HG03460 (cell line): ENCODE data around the gene NR1I2.

Experiments used
- ATAC-seq: cut with Tn5 transposase; IDR thresholded peaks from one replicate; pipeline ENCODE4 v1.9.1; 2021; ENCODE audit not compliant: unreplicated experiment

Gene NR1I2

GRCh38 chr3:119778811-119779210 lies 3.1 kb upstream of the NR1I2 start:
- ATAC-seq: no peak

- ATAC-seq: peak; percentile 84
These were observed 2.0 kb upstream of the NR1I2 start for GRCh38 chr3:119779731-119780383.

- no peak for ATAC-seq
These were observed 559 bp downstream of the NR1I2 start for GRCh38 chr3:119782460-119782859.

GRCh38 chr3:119783255-119783654 lies 1.4 kb downstream of the NR1I2 start:
- no peak for ATAC-seq

- no peak for ATAC-seq
These were observed 2.0 kb downstream of the NR1I2 start for GRCh38 chr3:119783883-119784282.

GRCh38 chr3:119786409-119786808 lies 4.5 kb downstream of the NR1I2 start:
- ATAC-seq: no peak

- ATAC-seq: no peak
These were observed 8.5 kb downstream of the NR1I2 start for GRCh38 chr3:119790369-119790768.

- no peak for ATAC-seq
These were observed 10.4 kb downstream of the NR1I2 start for GRCh38 chr3:119792270-119792669.

GRCh38 chr3:119794401-119794800 lies 12.5 kb downstream of the NR1I2 start:
- no peak for ATAC-seq

GRCh38 chr3:119794971-119795612 lies 13.2 kb downstream of the NR1I2 start:
- ATAC-seq: no peak

GRCh38 chr3:119795849-119796248 lies 13.9 kb downstream of the NR1I2 start:
- ATAC-seq: no peak

- ATAC-seq: no peak
These were observed 14.5 kb downstream of the NR1I2 start for GRCh38 chr3:119796368-119796767.

- ATAC-seq: no peak
These were observed 14.9 kb downstream of the NR1I2 start for GRCh38 chr3:119796785-119797184.

- ATAC-seq: no peak
These were observed 18.9 kb downstream of the NR1I2 start for GRCh38 chr3:119800844-119801243.

GRCh38 chr3:119808244-119808643 lies 26.3 kb downstream of the NR1I2 start:
- ATAC-seq: no peak

GRCh38 chr3:119808843-119809242 lies 26.9 kb downstream of the NR1I2 start:
- ATAC-seq: no peak

GRCh38 chr3:119809249-119810017 lies 27.5 kb downstream of the NR1I2 start:
- peak; percentile 33 for ATAC-seq

- peak; percentile 76 for ATAC-seq
These were observed 28.1 kb downstream of the NR1I2 start for GRCh38 chr3:119810018-119810435.

GRCh38 chr3:119812491-119813058 lies 30.7 kb downstream of the NR1I2 start:
- ATAC-seq: no peak

GRCh38 chr3:119815716-119816115 lies 33.8 kb downstream of the NR1I2 start:
- no peak for ATAC-seq

GRCh38 chr3:119817071-119817470 lies 35.2 kb downstream of the NR1I2 start:
- ATAC-seq: no peak
